Stimulated activated CD8-positive, alpha-beta memory T cell treated with anti-CD3 and anti-CD28 coated beads, Interleukin-4, amount 100 ng/mL, for 48 hours (primary cell): ENCODE results near the gene AK3.
"Not testable (repeated sequence)": the region's sequence is repeated elsewhere in the genome, so short reads cannot be mapped to it uniquely, and the experiment has no call there.

Experiments used
- DNase-seq: peaks from one replicate; pipeline ENCODE4 v3.0.0-alpha.2; 2020

Gene AK3

GRCh38 chr9:4662989-4663792 is 77.8 kb downstream of the AK3 start:
- DNase-seq, result no peak

- DNase-seq, result peak; percentile 82
Observed at GRCh38 chr9:4662108-4662988, 78.7 kb downstream of the AK3 start, which contains the start of gene PLPP6. Gene PLPP6 (plus strand): TSS chr9:4662294. CDS start chr9:4662376, 82 bp downstream.

- DNase-seq, result no peak
Observed at GRCh38 chr9:4661611-4662010, 79.4 kb downstream of the AK3 start.

- no peak for DNase-seq
Observed at GRCh38 chr9:4661165-4661564, 79.8 kb downstream of the AK3 start.

- not testable (repeated sequence) for DNase-seq
Observed at GRCh38 chr9:4660665-4661064, 80.3 kb downstream of the AK3 start.
